H1 (cell line): ENCODE data around the gene ADAMTS16. TPM values are rescaled to one million over a fixed set of nuclear protein-coding genes. Genes with fewer than 3 reads are reported as not detected.

ENCODE experiments used
- CTCF ChIA-PET: fragments of 300-600 bp; sonication (Branson Sonifier 250); formaldehyde crosslinking; loops from one replicate; lab custom pipeline; 2021; ENCODE audit not compliant: partially characterized antibody; lab: Charles Lee
- POLR2A ChIA-PET: fragments of 300-600 bp; sonication (Branson Sonifier 250); formaldehyde crosslinking; loops from one replicate; lab custom pipeline; 2021; ENCODE audit warnings: inconsistent platforms; ENCODE audit not compliant: partially characterized antibody; lab: Charles Lee
- DNase-seq, 2 experiments: peaks; one replicate each; pipeline versions ENCODE4 v3.0.0 to v3.0.0-alpha.2; 2010 to 2022; ENCODE audit warnings: low spot score in 2 of 2, low read depth in 1 of 2, mixed read lengths in 1 of 2
- FAIRE-seq: peaks from 2 replicates; lab custom pipeline; 2011; peaks lifted over from hg19 to GRCh38; lab: Jason Lieb, UNC
- H2AFZ ChIP-seq: 2 replicates; pipeline ENCODE4 v1.8.1; 2012; ENCODE audit warnings: low read length, inconsistent platforms
- H2AK5ac ChIP-seq: 2 replicates; pipeline ENCODE4 v1.6.1; 2013; ENCODE audit warnings: low read depth, low read length
- H2BK120ac ChIP-seq: replicated peaks from 2 replicates; pipeline ENCODE3; 2013; ENCODE audit warnings: low read depth, low read length, inconsistent platforms
- H2BK12ac ChIP-seq: 2 replicates; pipeline ENCODE4 v1.6.1; 2013; ENCODE audit warnings: low read depth, low read length
- H2BK15ac ChIP-seq: 2 replicates; pipeline ENCODE4 v1.6.1; 2013; ENCODE audit warnings: low read length
- H2BK20ac ChIP-seq: 2 replicates; pipeline ENCODE4 v1.6.1; 2013; ENCODE audit warnings: low read length
- H2BK5ac ChIP-seq: 2 replicates; pipeline ENCODE4 v1.6.1; 2013; ENCODE audit warnings: low read depth, low read length
- H3K14ac ChIP-seq: 2 replicates; pipeline ENCODE4 v1.6.1; 2013; ENCODE audit warnings: inconsistent platforms; ENCODE audit not compliant: insufficient read length
- H3K18ac ChIP-seq: 2 replicates; pipeline ENCODE4 v1.6.1; 2013; ENCODE audit warnings: low read length; ENCODE audit errors: extremely low read depth
- H3K23ac ChIP-seq: 2 replicates; pipeline ENCODE4 v1.6.1; 2013; ENCODE audit warnings: inconsistent platforms; ENCODE audit not compliant: insufficient read length
- H3K23me2 ChIP-seq: 2 replicates; pipeline ENCODE4 v1.6.1; 2013; ENCODE audit warnings: low read depth, low read length
- H3K27ac ChIP-seq: 2 replicates; pipeline ENCODE4 v1.6.1; 2011; ENCODE audit warnings: low read depth, low read length, inconsistent platforms
- H3K27me3 ChIP-seq, 4 experiments: replicated peaks in 1 of 4; 1 replicate in 1 of 4; 2 replicates in 3 of 4; pipeline versions ENCODE4 v1.6.1 to v1.8.1; 2011 to 2013; ENCODE audit warnings: low read length in 3 of 4, mild to moderate bottlenecking in 3 of 4, inconsistent platforms in 2 of 4, mixed read lengths in 2 of 4, moderate library complexity in 1 of 4; ENCODE audit not compliant: control insufficient read depth in 3 of 4, insufficient read depth in 3 of 4; ENCODE audit errors: extremely low read depth in 1 of 4
- H3K36me3 ChIP-seq, 4 experiments: 2 replicates each; pipeline versions ENCODE4 v1.6.1 to v1.8.1; 2011 to 2013; ENCODE audit warnings: mild to moderate bottlenecking in 4 of 4, low read length in 3 of 4, moderate library complexity in 2 of 4, control low read depth in 1 of 4, inconsistent platforms in 1 of 4; ENCODE audit not compliant: insufficient read depth in 4 of 4, control insufficient read depth in 2 of 4
- H3K4ac ChIP-seq: replicated peaks from 2 replicates; pipeline ENCODE3; 2013; ENCODE audit warnings: low read length, low read depth, mixed read lengths, inconsistent platforms; ENCODE audit not compliant: insufficient read length
- H3K4me1 ChIP-seq, 4 experiments: replicated peaks in 1 of 4; 1 replicate in 1 of 4; 2 replicates in 3 of 4; pipeline versions ENCODE4 v1.6.1 to v1.8.1; 2011 to 2013; ENCODE audit warnings: low read length in 3 of 4, inconsistent platforms in 2 of 4, mixed read lengths in 1 of 4; ENCODE audit not compliant: insufficient read depth in 4 of 4, control insufficient read depth in 3 of 4
- H3K4me2 ChIP-seq, 2 experiments: 2 replicates each; pipeline versions ENCODE4 v1.6.1 to v1.8.1; 2011 to 2013; ENCODE audit warnings: low read depth in 2 of 2, low read length in 2 of 2, control low read depth in 1 of 2, inconsistent platforms in 1 of 2, mild to moderate bottlenecking in 1 of 2; ENCODE audit not compliant: insufficient read depth in 1 of 2
- H3K4me3 ChIP-seq, 4 experiments: fragments of 200-600, 300-600 bp in 1 of 4; sonication (generic), shearing (Covaris generic), sonication (Bioruptor Twin) in 1 of 4; 2 replicates each; pipeline versions ENCODE4 v1.5.1 to v1.8.1; 2011 to 2016; ENCODE audit warnings: low read length in 4 of 4, low read depth in 3 of 4, control low read depth in 2 of 4, inconsistent platforms in 2 of 4, mild to moderate bottlenecking in 2 of 4, mixed read lengths in 1 of 4, moderate library complexity in 1 of 4; ENCODE audit not compliant: insufficient read depth in 2 of 4; ENCODE audit errors: extremely low read depth in 1 of 4
- H3K56ac ChIP-seq: replicated peaks from 2 replicates; pipeline ENCODE3; 2013; ENCODE audit warnings: low read depth, mild to moderate bottlenecking, mixed read lengths, low read length, inconsistent platforms; ENCODE audit not compliant: insufficient read length
- H3K79me1 ChIP-seq: 2 replicates; pipeline ENCODE4 v1.6.1; 2013; ENCODE audit warnings: low read depth, low read length, control low read depth
- H3K79me2 ChIP-seq, 2 experiments: 2 replicates each; pipeline versions ENCODE4 v1.6.1 to v1.8.1; 2012 to 2013; ENCODE audit warnings: low read length in 2 of 2, mild to moderate bottlenecking in 2 of 2, inconsistent platforms in 1 of 2; ENCODE audit not compliant: insufficient read depth in 2 of 2, control insufficient read depth in 1 of 2
- H3K9ac ChIP-seq, 4 experiments: replicated peaks in 1 of 4; 1 replicate in 1 of 4; 2 replicates in 3 of 4; pipeline versions ENCODE4 v1.6.1 to v1.8.1; 2011 to 2013; ENCODE audit warnings: low read depth in 3 of 4, low read length in 3 of 4, control low read depth in 2 of 4, mild to moderate bottlenecking in 2 of 4, moderate library complexity in 2 of 4, inconsistent platforms in 1 of 4; ENCODE audit errors: extremely low read depth in 1 of 4
- H3K9me3 ChIP-seq, 2 experiments: 2 replicates each; pipeline versions ENCODE4 v1.6.1 to v1.8.1; 2012 to 2013; ENCODE audit warnings: mild to moderate bottlenecking in 2 of 2, moderate library complexity in 2 of 2, control low read depth in 1 of 2, inconsistent platforms in 1 of 2, low read depth in 1 of 2, low read length in 1 of 2, mixed read lengths in 1 of 2; ENCODE audit not compliant: insufficient read depth in 2 of 2
- H4K20me1 ChIP-seq, 2 experiments: replicated peaks in 1 of 2; 2 replicates each; pipeline versions ENCODE3 to v1.8.1; 2011 to 2013; ENCODE audit warnings: inconsistent platforms in 2 of 2, low read length in 2 of 2, mild to moderate bottlenecking in 1 of 2; ENCODE audit not compliant: insufficient read depth in 2 of 2, control insufficient read depth in 1 of 2
- H4K5ac ChIP-seq: 2 replicates; pipeline ENCODE4 v1.6.1; 2013; ENCODE audit warnings: low read length, low read depth, mixed read lengths, inconsistent platforms; ENCODE audit not compliant: insufficient read length
- H4K8ac ChIP-seq: 2 replicates; pipeline ENCODE4 v1.8.0; 2013; ENCODE audit warnings: mild to moderate bottlenecking, moderate library complexity, low read length, inconsistent platforms; ENCODE audit not compliant: insufficient read depth; ENCODE audit errors: extremely low read depth
- H4K91ac ChIP-seq: replicated peaks from 2 replicates; pipeline ENCODE3; 2013; ENCODE audit warnings: low read length, mixed read lengths, inconsistent platforms; ENCODE audit not compliant: insufficient read length
- BACH1 ChIP-seq: IDR thresholded peaks from 2 replicates; pipeline ENCODE4 v1.6.1; 2012; ENCODE audit warnings: low read length, improper control_type of control experiment
- CBX5 ChIP-seq: fragments of 300-800, 300-1000 bp; sonication (generic); IDR thresholded peaks from 2 replicates; pipeline ENCODE4 v1.7.1; 2016; ENCODE audit warnings: antibody characterized with exemption, low read length, low read depth
- CBX8 ChIP-seq: fragments of 300-800, 300-1000 bp; sonication (generic); IDR thresholded peaks from 2 replicates; pipeline ENCODE4 v1.7.1; 2016; ENCODE audit warnings: low read depth, low read length, borderline replicate concordance
- CHD1 ChIP-seq: IDR thresholded peaks from 2 replicates; pipeline ENCODE4 v1.6.1; 2012; ENCODE audit warnings: low read depth, low read length, improper control_type of control experiment
- CREB1 ChIP-seq: IDR thresholded peaks from 2 replicates; pipeline ENCODE4 v1.6.1; 2012; ENCODE audit warnings: inconsistent platforms
- CTCF ChIP-seq, 3 experiments: IDR thresholded peaks; 1 replicate in 2 of 3; 2 replicates in 1 of 3; pipeline versions ENCODE4 v1.5.1 to v1.6.1; 2011; ENCODE audit warnings: low read length in 3 of 3, mild to moderate bottlenecking in 3 of 3, inconsistent platforms in 2 of 3, low read depth in 1 of 3, moderate library complexity in 1 of 3; ENCODE audit not compliant: insufficient read depth in 1 of 3; ENCODE audit errors: control extremely low read depth in 1 of 3
- JUND ChIP-seq: IDR thresholded peaks from 2 replicates; pipeline ENCODE4 v1.6.1; 2011; ENCODE audit warnings: mild to moderate bottlenecking, improper control_type of control experiment, low read length
- MAX ChIP-seq: IDR thresholded peaks from 2 replicates; pipeline ENCODE4 v1.6.1; 2012; ENCODE audit warnings: inconsistent platforms
- POLR2A ChIP-seq, 2 experiments: IDR thresholded peaks; 1 replicate in 1 of 2; 2 replicates in 1 of 2; pipeline ENCODE4 v1.6.1; 2011; ENCODE audit warnings: low read depth in 2 of 2, low read length in 2 of 2, mild to moderate bottlenecking in 2 of 2; ENCODE audit errors: control extremely low read depth in 1 of 2
- RFX5 ChIP-seq: IDR thresholded peaks from 2 replicates; pipeline ENCODE4 v1.6.1; 2011; ENCODE audit warnings: low read depth, low read length, improper control_type of control experiment, borderline replicate concordance
- SP2 ChIP-seq: IDR thresholded peaks from 2 replicates; pipeline ENCODE4 v1.6.1; 2012; ENCODE audit warnings: mild to moderate bottlenecking, low read length, inconsistent platforms
- SUZ12 ChIP-seq: fragments of 200-600 bp; sonication (generic); IDR thresholded peaks from 2 replicates; pipeline ENCODE4 v1.6.1; 2012; ENCODE audit warnings: mild to moderate bottlenecking, inconsistent platforms, low read length, moderate library complexity, mixed read lengths
- TAF7 ChIP-seq: optimal IDR thresholded peaks from 2 replicates; pipeline ENCODE3; 2011; ENCODE audit warnings: low read depth, mild to moderate bottlenecking, inconsistent platforms, low read length, moderate library complexity, borderline replicate concordance
- WGBS, 2 experiments: shearing (Covaris generic) in 1 of 2; methylation state at CpG; one replicate each; pipeline versions ENCODE4 v1.1.6 to v1.1.7; 2013 to 2015; ENCODE audit warnings: low lambda C conversion rate in 2 of 2, mixed read lengths in 2 of 2, inconsistent platforms in 1 of 2, low coverage in 1 of 2, missing lambda C conversion rate in 1 of 2; ENCODE audit not compliant: insufficient replicate concordance in 2 of 2, insufficient coverage in 1 of 2, insufficient read length in 1 of 2; ENCODE audit errors: extremely low coverage in 1 of 2, missing lambda C conversion rate in 1 of 2; 5-methylcytosine and 5-hydroxymethylcytosine counted together
- polyA plus RNA-seq, 7 experiments: library from polyadenylated mRNA; depleted of rRNA in 3 of 7; stranded (reverse) in 5 of 7; unstranded in 2 of 7; fragments of >200 nt in 5 of 7; fragments of 200-250 nt in 2 of 7; gene quantifications; 1 replicate in 5 of 7; 2 replicates in 1 of 7; 4 replicates in 1 of 7; pipeline versions ENCODE4 v1.2.1 to v1.2.3, GENCODE V29; 2011 to 2013; ENCODE audit warnings: missing spikeins in 2 of 7, mixed read lengths in 2 of 7
- total RNA-seq: library from RNA; stranded (reverse); fragmentation: NEBNext Ultra II Directional; extraction: Animal tissue kit (Norgen Biotek cat#: 25700); gene quantifications from 2 replicates; pipeline ENCODE4 v1.2.1, GENCODE V29; 2021

ADAMTS16 gene
- total and polyA plus RNA-seq, 2 of the 8 experiments (the other 6 are each of a cell fraction or from before 2014, with no cell fraction given), result 3.7 to 16.0 TPM

GRCh38 chr5:5198135-5198534, 58.0 kb downstream of the ADAMTS16 start:
- Histone ChIP-seq H3K79me2 (no peaks in the 10 kb centered on the region), H2BK5ac (no peak overlapping the region), H2BK15ac (no peak overlapping the region), H3K27ac (no peak overlapping the region), H3K27me3 (no peaks in the 10 kb centered on the region), H3K9ac (no peak overlapping the region), H3K4me2 (no peak overlapping the region), H4K8ac (no peak overlapping the region), H4K20me1 (no peaks in the 10 kb centered on the region), H3K36me3 (peaks cover 0 to 5% (median 0%) of the 10 kb centered on the region in 4 experiments; a peak in 2 of 8 replicates), H3K79me1 (no peaks in the 10 kb centered on the region; the same call in 1 of the 2 replicates), H3K18ac (no peak overlapping the region), H2AK5ac (no peak overlapping the region), H3K23me2 (no peaks in the 10 kb centered on the region), H3K14ac (no peak overlapping the region), H4K91ac (no peak overlapping the region), H2BK20ac (no peak overlapping the region; the same call in 1 of the 2 replicates), H3K56ac (no peak overlapping the region), H3K4me1 (peaks cover 3 to 11% (median 7%) of the 10 kb centered on the region in 4 experiments; a peak in 6 of 7 replicates), H4K5ac (no peak overlapping the region), H3K4me3 (no peak overlapping the region), H2BK12ac (no peak overlapping the region), H2BK120ac (no peak overlapping the region), H3K4ac (no peak overlapping the region), H2AFZ (no peak overlapping the region), H3K9me3 (no peaks in the 10 kb centered on the region), H3K23ac (no peak overlapping the region)
- FAIRE-seq (no peak), DNase-seq (no peak)
- 94% methylated on average over 7 of the region's 7 CpGs; no CpG with 5 or more reads in 1 of the 2 experiments for WGBS, 2 experiments
- ChIA-PET POLR2A (no interaction called here), CTCF (interaction anchor here (1.3 kb wide), 1 partner anchor 121 kb away, joined by 3 read pairs; no protein-coding TSS in a partner anchor)
- TF ChIP-seq CREB1 (no peak), RFX5 (no peak), CHD1 (no peak), POLR2A (IDR thresholded peaks at IDR 0.05; ENCODE audit: control extremely low read depth in 1 of 2, low read depth in 2 of 2, low read length in 2 of 2) (no peak), CBX5 (no peak), SUZ12 (no peak), CTCF (IDR thresholded peaks at IDR 0.05; ENCODE audit: control extremely low read depth in 1 of 3, insufficient read depth in 1 of 3, low read depth in 1 of 3, low read length in 3 of 3) (no peak), MAX (no peak), BACH1 (no peak), SP2 (no peak), JUND (no peak), CBX8 (no peak), TAF7 (no peak)
